HG03460 (cell line): Measurements from ENCODE around the gene CACNG4.

Experiments used
- ATAC-seq: cut with Tn5 transposase; IDR thresholded peaks from one replicate; pipeline ENCODE4 v1.9.1; 2021; ENCODE audit not compliant: unreplicated experiment

Gene CACNG4

DNA sequence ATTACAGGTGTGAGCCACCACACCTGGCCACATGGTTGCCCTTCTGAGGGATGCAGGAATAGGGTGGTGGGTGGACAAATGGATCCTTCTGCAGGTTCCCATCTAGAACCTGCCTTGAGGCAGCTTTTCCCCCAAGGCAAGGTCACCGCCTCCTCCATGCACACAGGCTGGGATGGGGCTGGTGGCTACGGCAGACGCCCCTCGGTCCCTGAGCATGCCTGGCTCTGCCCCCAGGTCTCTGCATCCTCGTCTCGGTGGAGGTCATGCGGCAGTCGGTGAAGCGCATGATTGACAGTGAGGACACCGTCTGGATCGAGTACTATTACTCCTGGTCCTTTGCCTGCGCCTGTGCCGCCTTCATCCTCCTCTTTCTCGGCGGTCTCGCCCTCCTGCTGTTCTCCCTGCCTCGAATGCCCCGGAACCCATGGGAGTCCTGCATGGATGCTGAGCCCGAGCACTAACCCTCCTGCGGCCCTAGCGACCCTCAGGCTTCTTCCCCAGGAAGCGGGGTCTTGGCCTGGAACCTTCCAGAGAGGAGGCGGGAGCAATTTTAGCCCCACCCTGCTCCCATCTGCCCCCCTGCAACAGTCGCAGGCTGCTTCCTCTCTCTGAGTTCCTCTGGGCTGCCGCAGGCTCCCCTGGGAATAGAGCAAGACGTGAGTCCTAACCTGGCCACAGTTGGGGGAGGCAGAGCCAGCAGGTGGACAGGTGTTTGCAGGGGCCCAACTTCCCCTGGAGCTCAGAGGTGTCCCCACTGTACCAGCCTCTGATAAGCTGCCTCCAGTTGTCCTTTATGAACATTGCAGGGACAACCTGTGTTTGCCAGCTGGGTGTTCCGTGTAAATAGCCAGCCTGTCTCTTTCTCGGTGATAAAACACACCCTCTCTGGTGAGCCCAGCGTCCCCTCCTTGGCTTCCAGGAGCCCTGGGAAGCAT is 91.6 kb downstream of the CACNG4 start:
- no peak for ATAC-seq

DNA sequence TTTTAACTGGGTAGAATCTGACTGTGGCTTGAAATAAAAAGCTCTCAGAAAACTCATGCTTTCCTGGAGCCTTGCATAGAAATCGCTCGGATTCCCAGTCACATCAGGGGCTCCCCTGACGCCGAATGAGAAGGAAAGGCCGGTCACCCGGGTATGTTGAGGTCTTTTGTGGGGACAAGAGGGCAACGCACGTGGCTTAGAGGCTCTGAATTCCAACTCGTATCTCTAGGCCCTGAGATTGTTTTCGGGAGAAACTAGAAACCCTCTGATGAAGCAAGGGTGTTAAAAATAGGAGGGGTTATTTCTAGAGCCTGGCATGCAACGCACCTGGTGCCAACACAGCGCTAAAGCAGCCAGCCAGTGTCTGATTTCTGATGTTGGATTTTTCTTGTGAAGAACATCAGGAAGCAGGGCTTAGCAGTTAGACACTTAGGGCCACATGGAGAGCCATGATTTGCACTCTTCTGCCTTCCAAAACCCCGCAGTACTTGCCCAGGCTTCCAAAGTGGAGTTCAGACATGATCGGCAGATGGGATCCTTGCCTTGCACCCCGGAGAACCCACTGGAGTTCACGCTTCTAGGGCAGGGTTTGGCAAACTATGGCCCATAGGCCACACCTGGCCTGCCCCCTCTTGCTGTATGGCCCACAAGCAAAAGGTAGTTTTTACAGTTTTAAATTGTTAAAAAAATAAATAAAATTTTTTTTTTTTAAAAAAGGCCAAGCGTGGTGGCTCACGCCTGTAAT is 92.4 kb downstream of the CACNG4 start:
- ATAC-seq, result no peak

GRCh38 chr17:67058036-67058435 is 93.5 kb downstream of the CACNG4 start:
- no peak for ATAC-seq

GRCh38 chr17:67059372-67059771 is 94.9 kb downstream of the CACNG4 start:
- no peak for ATAC-seq

DNA sequence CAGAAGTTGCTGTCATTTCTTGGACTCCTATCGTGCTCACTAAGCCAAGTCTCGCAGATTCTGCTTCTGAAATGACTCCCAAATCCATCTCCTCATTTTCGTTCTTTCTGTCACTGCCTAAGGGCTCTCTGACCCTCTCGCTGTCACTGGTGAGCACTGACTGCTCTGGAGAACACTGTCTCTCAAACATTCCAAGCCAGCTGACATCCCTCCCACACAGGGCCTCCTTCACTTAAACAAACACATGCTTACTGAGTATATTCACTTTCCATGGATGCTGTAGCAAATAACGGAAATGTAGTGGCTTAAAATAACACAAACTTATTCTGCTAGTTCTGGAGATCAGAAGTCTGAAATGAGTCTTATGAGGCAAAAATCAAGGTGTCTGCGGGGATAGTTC is 98.6 kb downstream of the CACNG4 start:
- no peak for ATAC-seq

DNA sequence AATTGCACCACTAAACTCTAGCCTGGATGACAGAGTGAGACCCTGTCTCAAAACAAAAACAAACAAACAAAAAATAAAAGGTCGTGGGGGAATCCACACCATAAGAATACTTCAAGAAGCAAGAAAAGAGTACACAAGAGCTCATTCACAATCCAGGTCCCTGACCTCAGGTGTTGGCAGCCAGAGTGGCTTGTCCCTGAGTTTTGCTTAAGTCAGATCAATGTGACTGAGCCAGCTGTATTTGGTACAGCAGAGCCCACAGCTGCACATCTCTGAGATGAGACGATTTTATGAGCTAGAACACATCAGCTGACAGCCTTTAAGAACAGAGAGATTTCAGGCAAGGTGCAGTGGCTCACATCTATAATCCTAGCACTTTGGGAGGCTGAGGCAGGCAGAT is 102.2 kb downstream of the CACNG4 start:
- ATAC-seq, result no peak

DNA sequence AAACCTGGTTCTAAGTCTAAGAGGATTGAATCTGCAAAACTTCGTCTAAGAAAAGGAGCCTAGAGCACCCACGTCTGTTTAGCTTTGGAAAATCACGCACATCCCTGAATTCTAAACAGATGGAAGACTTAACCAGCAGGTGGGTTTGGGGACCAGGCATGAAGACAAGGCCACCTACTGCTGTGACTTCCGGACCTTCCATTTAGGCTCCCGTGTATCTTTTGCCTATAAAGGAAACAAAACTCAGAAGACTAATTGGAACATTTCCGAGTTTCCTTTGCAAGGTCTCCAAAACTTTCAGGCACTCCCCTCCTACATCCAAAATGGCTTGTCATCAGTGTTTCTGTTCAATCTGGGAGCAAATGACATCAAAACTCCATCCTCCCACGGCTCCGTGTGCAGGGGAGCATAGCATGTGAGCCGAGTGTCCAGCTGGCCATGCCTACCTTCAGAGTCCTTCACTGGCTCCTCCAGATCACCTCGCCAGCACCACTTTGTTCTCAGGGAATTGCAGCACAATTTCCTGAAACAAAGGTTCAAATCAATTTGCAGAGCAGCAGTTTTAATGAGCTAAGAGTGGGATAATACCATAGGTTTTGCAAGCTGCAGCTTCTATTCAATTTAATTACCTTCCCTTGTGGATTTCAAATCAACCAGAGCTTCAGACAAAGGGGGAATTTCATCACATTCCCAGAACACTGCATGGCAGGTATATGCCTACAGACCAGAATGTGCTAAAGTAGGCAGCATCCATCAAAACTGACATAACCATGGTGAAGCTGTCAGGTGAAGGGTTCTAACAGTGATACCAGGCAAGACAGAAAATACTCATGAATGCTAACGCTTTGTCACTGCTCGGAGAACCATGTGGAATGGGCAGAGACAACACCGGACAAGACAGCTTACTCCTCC is 103.3 kb downstream of the CACNG4 start:
- no peak for ATAC-seq

DNA sequence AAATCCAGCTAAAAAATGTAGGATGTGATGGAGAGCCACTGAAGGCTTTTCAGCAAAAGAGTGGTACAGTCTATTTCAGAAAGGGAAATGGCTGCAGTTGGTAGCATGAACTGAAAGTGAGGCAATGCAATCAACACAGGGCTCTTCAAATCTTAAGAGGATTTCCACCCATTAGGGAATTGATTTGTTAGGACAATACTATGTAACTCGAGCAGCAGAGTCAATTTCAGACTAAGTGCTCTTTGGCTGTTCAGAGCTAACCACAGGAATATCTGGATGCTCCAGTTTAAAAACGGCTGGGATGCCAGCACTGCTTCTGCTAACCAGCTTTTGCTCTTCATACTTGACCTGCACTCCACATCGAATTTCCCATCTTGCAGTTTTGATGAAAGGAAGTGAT is 104.5 kb downstream of the CACNG4 start:
- no peak for ATAC-seq

- no peak for ATAC-seq
Observed at GRCh38 chr17:67069603-67070136, 105.2 kb downstream of the CACNG4 start.

- no peak for ATAC-seq
Observed at GRCh38 chr17:67071595-67071994, 107.1 kb downstream of the CACNG4 start.

DNA sequence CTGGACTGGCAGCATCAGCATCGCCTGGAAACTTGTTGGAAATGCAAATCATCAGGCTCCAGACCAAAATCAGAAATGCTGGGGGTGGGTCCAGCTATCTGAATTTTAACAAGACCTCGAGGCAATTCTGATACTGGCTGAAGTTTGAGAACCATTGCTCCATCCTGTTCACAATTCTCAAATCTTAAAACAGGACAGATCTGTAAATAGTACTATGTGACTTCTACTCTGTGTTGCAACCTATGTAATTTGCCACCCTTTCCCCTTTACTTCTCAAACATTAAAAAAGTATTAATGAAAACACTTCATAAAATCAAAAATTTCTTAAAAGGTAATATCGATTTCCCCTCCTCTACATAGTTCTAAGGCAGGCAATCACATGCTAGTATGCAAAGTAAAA is 108.4 kb downstream of the CACNG4 start:
- no peak for ATAC-seq

DNA sequence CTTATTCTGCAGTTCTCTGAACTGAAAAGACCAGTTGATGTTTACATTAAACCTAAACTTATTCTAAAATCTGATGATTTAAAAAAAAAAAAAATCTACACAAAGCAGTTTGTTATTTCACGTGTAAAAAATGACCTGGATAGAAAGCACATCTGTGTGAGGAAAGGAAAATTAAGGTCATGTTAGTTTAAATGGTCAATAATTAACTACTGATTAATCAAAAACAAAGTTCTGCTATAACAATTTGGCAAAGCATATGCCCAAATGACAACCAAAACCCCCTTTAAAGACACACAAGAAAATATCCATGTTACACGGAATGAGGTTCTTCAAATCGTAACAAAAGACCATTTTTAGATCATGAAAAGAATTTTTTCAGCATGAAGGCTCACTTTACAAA is 110.3 kb downstream of the CACNG4 start:
- ATAC-seq, result no peak

GRCh38 chr17:67076290-67076689 is 111.8 kb downstream of the CACNG4 start:
- ATAC-seq, result no peak

GRCh38 chr17:67078292-67078691 is 113.8 kb downstream of the CACNG4 start:
- ATAC-seq, result no peak

- ATAC-seq, result no peak
Observed at GRCh38 chr17:67079491-67079890, 115.0 kb downstream of the CACNG4 start.

GRCh38 chr17:67080804-67081203 is 116.3 kb downstream of the CACNG4 start:
- no peak for ATAC-seq

DNA sequence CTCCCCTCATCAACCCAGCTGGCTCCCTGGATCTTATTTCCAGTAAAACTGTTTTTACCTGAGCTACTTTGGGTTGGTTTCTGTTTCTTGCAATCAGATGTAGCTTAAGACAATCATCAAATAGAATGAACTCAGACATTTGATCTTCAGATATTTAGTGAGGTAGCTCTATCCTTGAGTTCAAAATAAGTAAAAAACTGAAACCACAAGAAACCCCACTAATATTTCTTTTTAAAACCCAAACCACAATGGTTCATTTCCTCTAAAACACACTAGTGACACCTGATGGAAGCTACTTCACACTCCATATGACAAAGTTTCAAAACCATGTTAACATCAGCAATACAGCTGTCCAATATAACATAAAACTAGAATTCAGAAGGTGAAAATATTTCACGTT is 117.6 kb downstream of the CACNG4 start:
- ATAC-seq, result peak; percentile 83
